Embryonic facial prominence (tissue), 1 donor: Measurements from ENCODE around the gene PAH.

Source experiments
- DNase-seq: peaks from one replicate; pipeline ENCODE4 v3.0.0-alpha.2; 2016; ENCODE audit errors: extremely low spot score

Gene PAH

GRCh38 chr12:102950107-102950949 lies 33.3 kb upstream of the PAH start:
- DNase-seq = no peak

DNA sequence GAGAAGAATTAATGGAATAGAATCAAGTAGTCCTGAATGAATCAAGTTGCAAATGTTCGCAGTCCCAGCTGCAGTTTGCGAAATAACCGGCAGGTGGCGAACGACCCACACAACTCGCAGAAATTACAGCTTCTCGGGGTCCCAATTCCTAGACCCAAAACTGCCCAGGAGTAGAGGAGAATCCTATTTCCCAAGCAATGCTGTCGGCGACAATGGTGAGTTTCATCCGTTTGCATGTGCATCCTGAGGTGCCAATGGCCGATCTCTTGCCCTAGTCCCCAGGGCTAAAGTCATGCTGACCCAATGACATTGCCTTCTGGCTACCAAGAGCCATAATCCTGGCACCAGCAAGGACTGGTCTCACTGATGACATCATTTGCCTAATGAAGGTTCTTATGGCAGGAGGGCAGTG lies 31.9 kb upstream of the PAH start:
- no peak for DNase-seq

DNA sequence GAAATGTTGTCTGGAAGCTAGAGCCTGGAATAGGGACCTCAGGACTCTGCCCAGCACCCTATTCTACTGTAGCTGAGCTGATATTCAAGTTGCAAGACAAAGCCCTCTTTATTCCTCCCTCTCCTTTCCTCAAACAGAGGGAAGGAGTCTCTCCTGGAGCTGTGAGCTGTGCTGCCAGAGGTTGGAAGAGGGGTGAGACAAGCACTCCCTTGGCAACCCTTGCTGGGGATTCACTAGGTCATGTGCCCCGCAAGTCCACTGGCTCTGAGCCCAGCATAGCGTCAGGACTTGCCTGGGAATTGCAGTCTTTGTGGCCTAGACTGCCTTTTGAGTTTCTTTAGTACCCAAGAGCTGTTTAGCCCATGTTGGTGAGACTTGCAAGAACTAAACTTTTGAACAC lies 29.0 kb upstream of the PAH start:
- no peak for DNase-seq

DNA sequence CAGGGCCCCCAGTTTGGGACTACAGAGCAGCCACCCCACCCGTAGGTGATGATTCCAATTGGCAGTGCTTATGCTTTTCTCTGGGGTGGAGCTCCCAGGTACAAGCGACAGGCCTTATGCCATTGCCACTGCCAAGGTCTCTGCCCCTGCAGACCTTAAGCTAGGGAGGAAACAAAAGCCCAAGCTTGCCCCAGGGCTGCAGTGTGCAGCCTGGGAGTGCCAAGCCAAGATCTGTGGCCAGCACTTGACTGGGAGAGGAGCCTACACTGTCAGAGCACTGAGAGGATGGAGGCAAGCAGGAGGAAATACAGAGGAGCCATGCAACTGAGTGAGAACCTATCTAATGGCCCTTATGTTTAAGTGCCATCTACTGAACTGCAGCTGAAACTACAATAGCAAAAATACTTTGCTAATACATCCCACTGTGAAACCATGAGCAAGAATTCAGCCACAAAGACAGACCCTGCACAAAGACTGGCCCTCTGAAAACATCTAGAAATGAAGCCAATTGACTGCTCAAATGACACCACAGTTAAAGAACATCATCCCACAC lies 22.7 kb upstream of the PAH start:
- DNase-seq = no peak

DNA sequence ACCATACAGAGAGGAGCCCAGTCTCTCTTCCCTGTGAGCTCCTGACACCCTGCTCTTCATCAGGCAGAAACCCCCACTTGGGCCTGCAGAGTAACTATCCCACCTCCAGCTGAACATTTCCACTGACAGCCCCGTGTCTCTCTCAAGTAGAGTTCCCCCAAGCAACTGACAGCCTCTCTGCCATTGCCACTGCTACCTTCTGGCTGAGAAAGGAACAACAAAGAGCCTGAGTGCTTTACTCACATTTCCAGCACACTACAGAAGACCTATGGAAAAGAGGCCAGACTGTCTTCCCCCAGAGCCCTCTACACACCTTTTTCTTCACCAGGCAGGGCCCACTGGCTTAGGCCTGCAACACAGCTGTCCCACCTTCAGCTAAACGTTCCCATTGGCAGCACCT lies 22.0 kb upstream of the PAH start:
- DNase-seq = no peak

DNA sequence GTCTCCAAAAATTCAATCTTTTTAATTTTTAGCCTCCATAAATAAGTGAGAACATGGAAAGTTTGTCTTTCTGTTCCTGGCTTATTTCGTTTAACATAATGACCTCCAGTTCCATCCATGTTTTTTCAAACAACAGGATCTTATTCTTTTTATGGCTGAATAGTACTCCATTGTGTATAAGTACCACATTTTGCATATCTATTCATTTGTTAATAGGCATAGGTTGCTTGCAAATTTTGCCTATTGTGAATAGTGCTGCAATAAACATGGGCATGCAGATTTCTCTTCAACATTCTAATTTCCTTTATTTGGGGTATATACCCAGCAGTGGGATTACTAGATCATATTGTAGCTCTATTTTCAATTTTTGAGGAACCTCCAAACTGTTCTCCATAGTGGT lies 16.1 kb upstream of the PAH start:
- no peak for DNase-seq

DNA sequence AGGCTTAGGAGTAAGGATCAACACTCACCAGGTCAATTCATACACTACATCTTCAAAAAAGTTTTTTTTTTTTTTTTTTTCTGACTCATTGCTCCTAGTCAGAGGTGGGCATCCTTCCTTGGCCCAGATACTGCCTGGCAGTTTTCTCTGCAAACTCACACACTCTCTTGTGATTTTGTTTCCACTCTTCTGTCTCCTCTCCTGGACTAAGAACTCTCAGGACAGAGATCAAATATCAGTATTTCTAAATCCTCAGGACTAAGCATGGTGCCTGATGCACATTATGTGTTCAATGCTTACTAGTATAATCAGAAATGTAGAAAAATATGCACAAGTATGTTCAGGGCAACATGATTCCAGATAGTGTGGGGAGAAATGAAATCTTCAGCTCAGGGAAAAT lies 10.2 kb upstream of the PAH start:
- DNase-seq = no peak

DNA sequence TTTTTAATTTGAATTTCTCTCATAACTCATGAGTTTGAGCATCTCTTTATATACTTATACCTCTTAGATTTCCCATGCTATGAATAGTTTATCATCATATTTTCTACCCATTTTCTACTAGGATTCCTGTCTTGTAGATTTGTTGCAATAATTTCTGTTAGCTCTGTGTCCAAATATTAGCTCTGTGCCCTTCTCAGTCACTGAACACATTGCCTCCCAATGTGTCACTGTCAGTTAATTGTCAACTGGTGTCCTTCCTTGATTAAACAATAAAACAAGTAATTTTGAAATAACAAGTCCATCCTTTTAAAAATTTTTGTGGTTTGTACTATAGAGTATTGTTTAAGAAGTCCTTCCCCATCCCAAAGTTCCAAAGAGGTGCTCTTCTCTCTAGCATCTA lies 4.2 kb upstream of the PAH start:
- no peak for DNase-seq

- no peak for DNase-seq
These were observed 3.2 kb upstream of the PAH start for GRCh38 chr12:102920271-102920670.

- no peak for DNase-seq
These were observed 1.8 kb upstream of the PAH start for GRCh38 chr12:102918840-102919239.

DNA sequence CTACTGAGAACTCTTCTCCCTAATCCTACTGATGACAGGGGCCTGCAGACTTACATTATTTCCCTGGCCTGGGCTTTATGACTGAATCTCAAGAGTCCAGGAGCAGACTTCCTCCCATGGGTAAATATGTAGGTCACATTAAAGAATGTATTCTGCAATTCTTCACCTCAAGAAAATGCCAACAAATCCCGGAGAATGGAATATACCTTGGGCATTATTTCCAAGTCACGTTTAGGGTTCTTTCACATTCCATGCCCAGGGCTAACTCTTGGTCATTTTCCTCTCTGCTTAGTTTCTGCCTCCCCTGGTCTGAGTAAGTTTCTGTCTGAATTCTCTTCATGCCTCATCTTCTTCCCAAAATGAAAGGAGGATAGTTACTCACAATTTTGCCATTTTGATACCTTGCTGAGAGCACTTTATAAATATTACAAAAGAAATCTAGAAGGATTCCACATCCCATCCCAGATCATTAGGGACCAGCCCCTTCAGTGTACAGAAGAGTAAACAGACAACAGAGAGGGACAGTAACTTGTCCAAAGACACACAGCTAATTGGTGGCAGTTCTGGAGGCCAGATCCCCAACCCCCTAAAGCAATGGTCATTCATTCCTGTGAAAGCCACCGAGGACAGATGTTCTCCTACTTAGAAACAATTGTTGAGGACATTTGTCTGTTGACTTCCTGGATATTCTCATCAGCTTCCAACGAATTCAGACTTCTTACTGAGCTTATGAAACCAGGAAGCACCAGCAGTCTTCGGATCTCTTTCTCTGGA lies 605 bp downstream of the PAH start:
- DNase-seq = no peak

DNA sequence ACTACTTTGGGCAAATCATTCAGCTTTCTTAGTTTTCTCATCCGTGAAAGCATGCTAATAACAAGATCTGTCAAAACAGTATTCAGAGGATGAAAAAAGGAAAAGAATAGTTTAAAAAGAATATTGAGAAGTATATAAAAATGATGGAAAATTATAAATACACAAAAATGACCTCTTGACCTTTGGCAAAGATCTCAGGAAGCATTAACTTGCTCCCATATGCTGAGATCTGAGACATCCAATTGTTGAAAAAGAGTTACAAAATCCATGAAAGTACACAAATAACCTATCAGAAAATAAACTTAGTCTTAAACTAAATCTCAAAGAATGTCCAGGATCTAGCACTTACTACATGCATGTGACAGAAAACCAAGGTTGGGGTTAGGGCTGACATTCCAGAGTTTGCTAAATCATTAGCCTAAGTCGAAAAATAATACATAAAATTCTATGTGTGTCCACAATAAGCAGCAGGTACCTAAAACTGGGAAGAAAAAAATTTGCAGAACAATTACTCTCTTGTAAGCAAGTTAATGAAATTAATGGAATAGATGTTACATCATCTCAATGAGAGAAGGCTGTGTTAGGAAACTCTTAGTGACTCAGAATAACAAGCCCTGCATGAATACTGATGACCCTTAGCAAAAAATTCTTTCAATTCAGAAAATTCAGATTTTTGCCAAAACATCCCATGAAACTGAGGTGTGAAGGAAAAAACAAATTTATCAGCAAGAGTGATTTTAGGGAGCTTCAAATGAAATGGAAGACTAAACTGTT lies 3.4 kb downstream of the PAH start:
- DNase-seq = no peak

GRCh38 chr12:102912258-102912657 lies 4.8 kb downstream of the PAH start:
- DNase-seq = no peak

- no peak for DNase-seq
These were observed 5.7 kb downstream of the PAH start for GRCh38 chr12:102911320-102911719.

DNA sequence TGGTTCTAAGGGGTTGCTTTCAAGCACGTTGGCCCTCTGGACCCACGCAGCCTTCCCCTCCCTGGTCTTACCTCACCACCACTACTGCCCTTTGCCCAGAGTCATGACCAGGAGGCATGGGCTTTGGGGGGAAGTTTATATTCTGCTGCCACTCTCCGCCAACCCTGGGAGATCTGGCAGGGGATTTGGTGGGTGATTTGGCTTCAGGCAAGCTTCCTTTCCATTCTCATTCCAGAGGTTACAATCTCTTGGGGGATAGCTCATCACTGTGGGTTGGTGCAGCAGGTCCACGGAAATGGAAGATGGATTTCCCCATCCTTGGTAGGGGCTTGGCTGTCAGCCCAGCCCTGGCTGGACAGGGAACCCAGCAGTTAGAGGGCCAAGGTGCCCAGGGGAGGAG lies 6.3 kb downstream of the PAH start:
- no peak for DNase-seq

DNA sequence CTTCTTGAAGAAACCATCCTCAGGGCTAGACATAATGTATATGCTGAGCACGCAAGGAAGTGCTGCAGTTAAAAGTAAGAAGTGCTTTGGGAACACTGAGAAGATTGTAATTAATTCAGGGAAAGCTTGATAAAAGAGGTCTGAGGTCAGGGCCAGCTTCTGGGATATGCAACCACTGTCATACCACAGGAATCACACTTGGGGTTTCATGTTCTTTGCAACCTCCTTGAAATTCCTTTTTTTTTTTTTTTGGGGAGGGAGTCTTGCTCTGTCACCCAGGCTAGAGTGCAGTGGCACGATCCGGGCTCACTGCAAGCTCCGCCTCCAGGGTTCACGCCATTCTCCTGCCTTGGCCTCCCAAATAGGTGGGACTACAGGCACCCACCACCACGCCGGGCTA lies 6.9 kb downstream of the PAH start:
- no peak for DNase-seq

- no peak for DNase-seq
These were observed 9.1 kb downstream of the PAH start for GRCh38 chr12:102907918-102908317.

DNA sequence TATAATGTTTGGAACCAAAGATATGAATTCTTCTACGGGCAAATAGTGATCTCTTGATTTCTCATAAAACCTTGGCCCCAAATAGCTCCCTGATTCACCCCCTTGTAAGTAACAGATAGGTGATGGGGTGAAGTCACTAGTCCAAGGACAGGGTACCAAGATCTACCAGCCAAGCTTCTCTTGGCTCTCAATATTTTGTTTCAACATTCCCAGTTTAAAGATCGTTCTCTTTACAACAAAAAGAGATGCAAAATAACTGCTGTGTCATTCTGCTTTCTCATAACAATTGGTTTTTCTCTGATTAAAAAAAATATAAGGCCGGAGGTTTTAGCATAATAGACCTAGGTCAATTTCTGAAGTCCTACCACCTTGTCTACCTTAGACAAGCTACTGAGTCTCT lies 11.8 kb downstream of the PAH start:
- DNase-seq = no peak

GRCh38 chr12:102903337-102904007 lies 13.6 kb downstream of the PAH start:
- no peak for DNase-seq

- no peak for DNase-seq
These were observed 15.0 kb downstream of the PAH start for GRCh38 chr12:102902093-102902492.

GRCh38 chr12:102900389-102900788 lies 16.7 kb downstream of the PAH start:
- no peak for DNase-seq

DNA sequence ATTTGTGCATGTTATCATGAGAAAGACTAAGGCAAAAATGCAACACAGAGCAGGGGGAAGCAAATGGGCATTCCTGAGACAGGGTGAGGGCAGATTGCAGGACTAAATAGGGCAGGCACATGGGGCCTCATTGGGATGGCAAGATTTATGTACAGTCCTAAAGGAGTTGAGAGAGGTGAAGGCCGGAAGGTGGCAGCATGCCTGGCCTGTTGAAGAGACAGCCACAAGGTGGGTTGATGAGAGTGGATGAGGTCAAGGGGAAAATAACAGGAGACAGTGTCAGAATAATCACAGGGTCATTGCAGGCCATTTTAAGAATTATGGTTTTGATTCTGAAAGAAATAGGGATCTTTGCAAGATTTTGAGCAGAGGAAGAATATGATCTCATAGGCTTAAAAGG lies 21.0 kb downstream of the PAH start:
- DNase-seq = no peak
